Gastroesophageal sphincter (tissue), 4 donors: ENCODE data around the gene HS2ST1. TPM values are rescaled to one million over a fixed set of nuclear protein-coding genes. Genes with fewer than 3 reads are reported as not detected.

Source experiments
- ATAC-seq: fragments of 150-250 bp; one replicate; pipeline ENCODE4 v1.9.1; 2016; ENCODE audit warnings: mild to moderate bottlenecking, moderate library complexity
- H3K27ac ChIP-seq, 4 donors: fragments of 200-600 bp; sonication (generic) in 3 of 4; 1 replicate in 3 of 4; 2 replicates in 1 of 4; pipeline ENCODE4 v1.5.1; 2016 to 2019
- H3K27me3 ChIP-seq: fragments of 200-600 bp; sonication (generic); one replicate; pipeline ENCODE4 v1.5.1; 2019
- H3K36me3 ChIP-seq, 2 donors: fragments of 200-600 bp; sonication (generic); one replicate each; pipeline ENCODE4 v1.5.1; 2019; ENCODE audit warnings: control low read depth in 1 of 2
- H3K4me1 ChIP-seq, 3 donors: fragments of 200-600 bp; sonication (generic); 1 replicate in 2 of 3; 2 replicates in 1 of 3; pipeline ENCODE4 v1.5.1; 2016 to 2019; ENCODE audit warnings: control low read depth in 2 of 3
- H3K4me3 ChIP-seq, 2 donors: fragments of 200-600 bp; sonication (generic); one replicate each; pipeline ENCODE4 v1.5.1; 2019; ENCODE audit warnings: mild to moderate bottlenecking in 1 of 2, moderate library complexity in 1 of 2
- H3K9me3 ChIP-seq, 3 donors: fragments of 200-600 bp; sonication (generic); one replicate each; pipeline ENCODE4 v1.5.1; 2017 to 2019; ENCODE audit warnings: control low read depth in 2 of 3
- CTCF ChIP-seq, 4 experiments: fragments of 200-600 bp in 2 of 4; fragments of 450-650 bp in 2 of 4; sonication (generic) in 1 of 4; IDR thresholded peaks; one replicate each; pipeline ENCODE4 v1.5.1; 2017 to 2019; ENCODE audit warnings: antibody characterized with exemption in 4 of 4, mild to moderate bottlenecking in 2 of 4, moderate library complexity in 2 of 4
- EP300 ChIP-seq: sonication (generic); formaldehyde crosslinking; IDR thresholded peaks from one replicate; pipeline ENCODE4 v1.6.1; 2017; ENCODE audit warnings: antibody characterized with exemption, mild to moderate bottlenecking
- POLR2A ChIP-seq, 2 donors: fragments of 450-650 bp; IDR thresholded peaks; one replicate each; pipeline ENCODE4 v1.6.1; 2017; ENCODE audit warnings: antibody characterized with exemption in 2 of 2, mild to moderate bottlenecking in 2 of 2, moderate library complexity in 1 of 2
- POLR2AphosphoS5 ChIP-seq: sonication (generic); formaldehyde crosslinking; IDR thresholded peaks from one replicate; pipeline ENCODE4 v1.6.1; 2017; ENCODE audit warnings: antibody characterized with exemption
- WGBS, 2 donors: methylation state at CpG; one replicate each; pipeline ENCODE4 v1.1.5; 2018; ENCODE audit warnings: low coverage in 1 of 2; 5-methylcytosine and 5-hydroxymethylcytosine counted together
- total RNA-seq, 4 donors: library from RNA; depleted of rRNA; stranded (reverse); fragments of >200 nt; gene quantifications; one replicate each; pipeline ENCODE4 v1.1.0, GENCODE V29; 2016

The HS2ST1 gene
- total RNA-seq, 4 donors from 2014 or later: 10.3 to 17.0 (median 11.7) TPM

DNA sequence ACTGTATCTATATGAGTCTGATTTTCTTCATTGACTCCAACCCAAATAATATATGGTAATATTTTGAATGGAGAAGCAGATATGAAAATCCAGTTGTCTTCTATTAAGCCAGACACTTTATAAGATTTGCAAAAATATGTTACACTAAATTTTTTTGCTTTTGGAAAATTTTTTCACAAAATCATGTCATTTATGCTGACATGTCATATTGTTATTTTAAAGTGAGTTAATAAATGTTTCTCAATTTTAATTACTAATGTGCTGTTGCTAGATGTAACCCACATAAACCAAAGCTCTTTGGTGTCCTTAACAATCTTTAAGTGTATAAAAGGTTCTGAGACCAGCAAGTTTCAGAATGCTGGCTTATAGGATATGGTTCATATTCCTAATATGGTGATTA lies 142.5 kb downstream of the HS2ST1 start:
- no peak overlapping the region for H3K27ac ChIP-seq
- H3K9me3 ChIP-seq: no peaks in the 10 kb centered on the region
- no peak overlapping the region for H3K4me3 ChIP-seq
- peaks cover 0 to 5% (median 0%) of the 10 kb centered on the region in 3 donors for H3K4me1 ChIP-seq
- no peaks in the 10 kb centered on the region for H3K27me3 ChIP-seq
- H3K36me3 ChIP-seq: no peaks in the 10 kb centered on the region
- no peak for ATAC-seq
- TF ChIP-seq CTCF (IDR thresholded peaks at IDR 0.05) (no peak), POLR2AphosphoS5 (no peak), POLR2A (IDR thresholded peaks at IDR 0.05) (no peak), EP300 (no peak)

GRCh38 chr1:87058343-87058649 lies 143.9 kb downstream of the HS2ST1 start:
- ATAC-seq: no peak
- WGBS, 2 donors: 33 to 67% methylated on average over 1 of the region's 1 CpG
- Histone ChIP-seq H3K4me1 (peaks cover 0 to 5% (median 0%) of the 10 kb centered on the region in 3 donors), H3K36me3 (no peaks in the 10 kb centered on the region), H3K4me3 (no peak overlapping the region), H3K9me3 (peaks cover 0 to 6% (median 0%) of the 10 kb centered on the region in 3 donors), H3K27ac (no peak overlapping the region), H3K27me3 (no peaks in the 10 kb centered on the region)
- TF ChIP-seq POLR2A (IDR thresholded peaks at IDR 0.05): no peak
- TF ChIP-seq EP300: no peak
- no peak for TF ChIP-seq CTCF (IDR thresholded peaks at IDR 0.05)
- TF ChIP-seq POLR2AphosphoS5: no peak

DNA sequence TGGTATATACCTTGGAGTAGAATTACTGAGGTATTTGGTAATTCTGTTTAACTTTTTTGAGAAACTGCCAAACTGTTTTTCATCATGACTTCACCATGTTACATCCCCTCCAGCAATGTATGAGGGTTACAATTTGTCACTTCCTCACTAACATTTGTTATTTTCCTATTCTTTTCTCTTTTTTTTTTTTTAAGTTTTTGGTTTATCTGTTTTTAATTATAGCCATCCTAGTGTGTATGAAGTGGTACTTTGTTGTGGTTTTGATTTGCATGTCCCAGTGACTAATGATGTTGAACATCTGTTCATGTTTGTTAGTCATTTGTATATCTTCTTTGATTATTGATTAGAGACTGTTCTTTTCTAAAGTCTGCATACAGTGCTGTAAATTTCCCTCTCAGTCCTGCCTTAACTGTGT lies 147.3 kb downstream of the HS2ST1 start:
- H3K27ac ChIP-seq: no peak overlapping the region
- peaks cover 0 to 8% (median 0%) of the 10 kb centered on the region in 3 donors for H3K9me3 ChIP-seq
- no peaks in the 10 kb centered on the region for H3K36me3 ChIP-seq
- no peak for ATAC-seq
- peaks cover 0 to 5% (median 0%) of the 10 kb centered on the region in 3 donors for H3K4me1 ChIP-seq
- no peak overlapping the region for H3K4me3 ChIP-seq
- no peak for TF ChIP-seq POLR2A (IDR thresholded peaks at IDR 0.05)
- no peak for TF ChIP-seq CTCF (IDR thresholded peaks at IDR 0.05)
- no peak for TF ChIP-seq EP300
- TF ChIP-seq POLR2AphosphoS5: no peak
- H3K27me3 ChIP-seq: no peaks in the 10 kb centered on the region

- WGBS, 2 donors: 86 to 100% methylated on average over 2 of the region's 2 CpGs
Observed at GRCh38 chr1:87062687-87063086, 148.3 kb downstream of the HS2ST1 start.

GRCh38 chr1:87064309-87064708 lies 149.9 kb downstream of the HS2ST1 start:
- TF ChIP-seq EP300 (no peak), POLR2A (IDR thresholded peaks at IDR 0.05) (no peak), POLR2AphosphoS5 (no peak), CTCF (IDR thresholded peaks at IDR 0.05) (no peak)
- no peak overlapping the region for H3K4me3 ChIP-seq
- no peaks in the 10 kb centered on the region for H3K36me3 ChIP-seq
- H3K27me3 ChIP-seq: no peaks in the 10 kb centered on the region
- H3K27ac ChIP-seq: no peak overlapping the region
- no peak for ATAC-seq
- peaks cover 0 to 2% (median 0%) of the 10 kb centered on the region in 3 donors for H3K4me1 ChIP-seq
- H3K9me3 ChIP-seq: peaks cover 0 to 8% (median 0%) of the 10 kb centered on the region in 3 donors

More at GRCh38 chr1:87062687-87063086, 148.3 kb downstream of the HS2ST1 start:
- Histone ChIP-seq H3K9me3 (peaks cover 0 to 8% (median 0%) of the 10 kb centered on the region in 3 donors), H3K27ac (no peak overlapping the region), H3K4me1 (peaks cover 0 to 5% (median 0%) of the 10 kb centered on the region in 3 donors), H3K27me3 (no peaks in the 10 kb centered on the region), H3K4me3 (no peak overlapping the region), H3K36me3 (no peaks in the 10 kb centered on the region)
- TF ChIP-seq EP300 (no peak), POLR2A (IDR thresholded peaks at IDR 0.05) (no peak), CTCF (IDR thresholded peaks at IDR 0.05) (no peak), POLR2AphosphoS5 (no peak)
- ATAC-seq: no peak
